Subcutaneous preadipocyte (primary cell): ENCODE data around the gene CTSV. TPM values are rescaled to one million over a fixed set of nuclear protein-coding genes. Genes with fewer than 3 reads are reported as not detected.

Experiments
- total RNA-seq: library from RNA; depleted of rRNA; stranded (reverse); fragments of >200 nt; gene quantifications from 2 replicates; pipeline ENCODE4 v1.2.3, GENCODE V29; 2012

Gene CTSV
- total RNA-seq, result 0.20 TPM in 1 of 2 replicates, not detected in the other

GRCh38 chr9:97038611-97039513, at the start of gene CTSV:
Gene CTSV (minus strand): TSS chr9:97039142. CDS start chr9:97038043, 1,099 bp downstream.

Other genes starting within 250 kb of the CTSV start
- gene ZNF782, start 184.6 kb downstream of the CTSV start, total RNA-seq, result 4.0 and 5.5 TPM in 2 replicates
- not detected in 2 replicates for gene NUTM2G, start 110.3 kb downstream of the CTSV start, total RNA-seq